GM12874 (cell line): ENCODE data around the gene LNPK.

Experiments
- TF ChIP-seq, protein P1 (sequence below): IDR thresholded peaks from 2 replicates; pipeline ENCODE4 v1.5.1; 2011; ENCODE audit warnings: low read depth, mild to moderate bottlenecking, control low read depth, low read length, moderate library complexity; ENCODE audit not compliant: insufficient read depth

LNPK gene

DNA sequence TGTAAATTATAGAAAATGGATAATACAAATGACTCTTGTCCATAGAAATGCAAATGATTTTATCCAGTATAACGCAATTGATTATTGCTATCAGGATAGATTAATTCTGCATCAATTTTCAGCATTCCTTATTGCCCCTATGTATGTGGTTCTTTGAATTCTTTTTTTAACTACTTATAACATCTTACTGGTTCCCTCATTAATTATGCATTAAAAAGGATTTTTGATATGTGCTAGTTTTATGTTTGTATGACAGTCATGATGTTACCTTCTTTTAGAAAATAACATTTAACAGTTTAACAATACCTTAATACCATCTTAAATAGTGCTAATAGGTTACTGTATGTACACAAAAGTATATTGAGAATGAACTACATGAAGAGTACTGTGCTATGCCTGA is 20.0 kb upstream of the LNPK start:
- TF ChIP-seq, protein P1, sequence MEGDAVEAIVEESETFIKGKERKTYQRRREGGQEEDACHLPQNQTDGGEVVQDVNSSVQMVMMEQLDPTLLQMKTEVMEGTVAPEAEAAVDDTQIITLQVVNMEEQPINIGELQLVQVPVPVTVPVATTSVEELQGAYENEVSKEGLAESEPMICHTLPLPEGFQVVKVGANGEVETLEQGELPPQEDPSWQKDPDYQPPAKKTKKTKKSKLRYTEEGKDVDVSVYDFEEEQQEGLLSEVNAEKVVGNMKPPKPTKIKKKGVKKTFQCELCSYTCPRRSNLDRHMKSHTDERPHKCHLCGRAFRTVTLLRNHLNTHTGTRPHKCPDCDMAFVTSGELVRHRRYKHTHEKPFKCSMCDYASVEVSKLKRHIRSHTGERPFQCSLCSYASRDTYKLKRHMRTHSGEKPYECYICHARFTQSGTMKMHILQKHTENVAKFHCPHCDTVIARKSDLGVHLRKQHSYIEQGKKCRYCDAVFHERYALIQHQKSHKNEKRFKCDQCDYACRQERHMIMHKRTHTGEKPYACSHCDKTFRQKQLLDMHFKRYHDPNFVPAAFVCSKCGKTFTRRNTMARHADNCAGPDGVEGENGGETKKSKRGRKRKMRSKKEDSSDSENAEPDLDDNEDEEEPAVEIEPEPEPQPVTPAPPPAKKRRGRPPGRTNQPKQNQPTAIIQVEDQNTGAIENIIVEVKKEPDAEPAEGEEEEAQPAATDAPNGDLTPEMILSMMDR: no peak

DNA sequence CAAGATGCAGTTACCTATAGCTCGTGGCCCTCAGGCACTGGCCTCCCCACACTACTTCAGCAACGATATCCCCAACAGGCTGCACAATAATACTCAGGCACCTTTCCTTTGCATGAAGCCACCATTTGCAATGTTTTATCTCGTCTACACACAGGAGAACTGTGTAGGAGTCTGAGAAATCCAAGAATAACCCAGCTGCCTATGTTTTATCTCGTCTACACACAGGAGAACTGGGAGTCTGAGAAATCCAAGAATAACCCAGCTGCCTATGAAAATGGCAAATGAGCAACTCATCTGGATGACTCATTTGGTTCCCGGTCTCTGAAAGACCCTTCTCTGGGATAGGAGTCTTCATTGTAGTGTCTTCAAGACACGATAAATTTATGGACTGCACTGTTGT is 18.3 kb upstream of the LNPK start:
- TF ChIP-seq, protein P1: no peak

DNA sequence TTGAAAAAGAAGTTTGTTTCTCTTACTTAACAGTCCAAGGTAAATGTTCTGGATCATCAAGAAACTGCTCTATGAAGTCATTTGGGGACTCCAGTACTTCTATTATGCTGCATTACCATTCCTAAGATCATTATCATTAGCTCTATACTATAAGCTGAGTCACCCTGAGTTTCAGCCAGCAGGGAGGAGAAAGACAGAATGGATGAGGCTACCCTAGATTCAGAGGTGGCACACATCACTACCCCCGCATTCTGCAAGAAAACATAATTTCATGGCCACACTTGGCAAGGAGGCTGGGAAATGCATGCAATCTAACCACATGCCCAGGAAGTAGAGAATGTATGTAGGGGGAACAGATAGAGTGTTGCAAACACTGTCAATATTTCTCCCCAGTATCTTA is 16.6 kb upstream of the LNPK start:
- TF ChIP-seq, protein P1: no peak

DNA sequence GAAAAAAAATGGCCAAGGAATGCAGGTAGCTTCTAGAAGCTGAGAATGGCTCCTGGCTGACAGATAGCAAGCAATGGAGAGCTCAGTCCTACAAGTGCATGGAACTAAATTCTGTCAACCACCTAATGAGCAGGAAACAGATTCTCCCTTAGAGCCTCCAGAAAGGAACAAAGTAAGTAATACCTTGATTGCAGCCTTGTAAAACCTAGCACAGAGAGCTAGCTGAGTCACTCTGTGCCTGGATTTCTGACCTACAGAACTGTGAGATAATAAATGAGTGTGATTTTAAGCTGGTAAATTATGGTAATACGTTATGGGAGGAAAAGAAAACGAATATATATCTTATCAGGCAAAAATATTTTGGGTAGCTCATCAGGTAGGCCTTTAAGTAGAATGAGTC is 7.4 kb upstream of the LNPK start:
- TF ChIP-seq, protein P1: no peak

DNA sequence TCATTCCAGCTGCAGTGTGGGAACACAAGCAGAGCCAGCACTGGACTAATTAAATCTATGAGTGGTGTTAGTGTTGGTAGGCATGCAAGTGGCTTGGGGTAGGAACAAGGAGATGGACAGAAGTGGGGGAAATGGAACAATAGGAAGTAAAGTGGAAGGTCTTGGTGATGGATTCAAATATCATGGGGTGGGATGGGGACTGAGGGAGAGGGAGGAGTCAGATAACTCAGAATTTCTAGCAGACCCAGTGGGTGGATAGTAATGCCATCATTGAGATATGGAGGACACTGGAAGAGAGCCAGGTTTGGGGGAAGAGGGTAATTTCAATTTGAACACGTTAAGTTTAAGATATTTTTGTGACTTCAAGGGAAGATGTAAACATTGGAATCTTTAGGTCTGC is 2.9 kb upstream of the LNPK start:
- TF ChIP-seq, protein P1: no peak

DNA sequence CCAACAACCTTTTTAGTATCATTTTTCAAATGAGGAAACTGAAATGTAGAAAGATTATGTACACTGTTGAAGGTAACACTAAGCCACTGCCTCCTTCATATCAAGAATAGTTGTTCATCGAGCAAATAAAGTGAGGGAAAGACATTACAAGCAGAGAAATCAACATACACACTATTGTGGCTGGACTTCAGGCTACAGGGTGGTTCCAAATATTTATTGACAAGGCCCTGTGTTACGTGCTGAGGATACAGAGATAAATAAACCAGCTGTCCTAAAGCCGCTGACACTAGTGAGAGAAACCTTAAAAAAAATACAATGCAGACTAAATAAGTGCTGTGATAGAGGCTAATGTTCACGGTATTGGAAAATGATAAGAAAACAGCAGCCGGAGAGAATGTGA is 1.9 kb upstream of the LNPK start:
- TF ChIP-seq, protein P1: no peak

DNA sequence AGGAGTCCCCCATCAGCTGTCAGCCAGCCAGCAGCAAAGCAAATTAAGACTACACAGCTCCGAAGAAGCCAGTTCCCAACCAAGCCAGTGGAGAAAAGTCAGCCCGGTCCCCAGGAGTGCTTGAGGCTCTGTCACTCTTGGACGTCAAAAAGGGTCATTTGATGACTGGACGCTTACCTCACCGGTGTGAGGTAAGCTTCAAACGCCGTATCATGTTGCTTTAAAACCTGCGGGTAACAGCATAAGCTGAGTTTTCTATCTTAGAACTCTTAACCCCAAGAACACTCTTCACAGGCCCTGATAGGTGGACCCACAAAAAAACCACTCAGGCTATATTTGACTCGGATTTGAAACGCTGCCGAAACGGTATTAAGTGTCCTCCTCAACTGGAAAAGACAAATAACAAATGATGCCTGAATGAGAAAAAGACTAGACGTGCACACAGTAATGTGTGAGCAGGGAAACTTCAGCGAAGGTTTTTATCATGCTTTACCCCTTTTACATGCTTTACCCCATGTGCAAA is 682 bp upstream of the LNPK start:
- TF ChIP-seq, protein P1: no peak
